Suprapubic skin (tissue), 4 donors: ENCODE data around the gene CXCL14. TPM values are rescaled to one million over a fixed set of nuclear protein-coding genes. Genes with fewer than 3 reads are reported as not detected.
"Not testable (repeated sequence)": the region's sequence is repeated elsewhere in the genome, so short reads cannot be mapped to it uniquely, and the experiment has no call there.

ENCODE experiments used
- DNase-seq, 2 donors: peaks; one replicate each; pipeline ENCODE4 v3.0.0-alpha.2; 2019; ENCODE audit warnings: low spot score in 2 of 2
- H3K27ac ChIP-seq: fragments of 200-600 bp; sonication (generic); one replicate; pipeline ENCODE4 v1.5.1; 2019
- H3K27me3 ChIP-seq: fragments of 200-600 bp; sonication (generic); one replicate; pipeline ENCODE4 v1.5.1; 2019
- H3K36me3 ChIP-seq: fragments of 200-600 bp; sonication (generic); one replicate; pipeline ENCODE4 v1.5.1; 2019
- H3K4me1 ChIP-seq: fragments of 200-600 bp; sonication (generic); one replicate; pipeline ENCODE4 v1.5.1; 2019
- H3K4me3 ChIP-seq: fragments of 200-600 bp; sonication (generic); one replicate; pipeline ENCODE4 v1.5.1; 2019; ENCODE audit warnings: mild to moderate bottlenecking
- H3K9me3 ChIP-seq: fragments of 200-600 bp; sonication (generic); one replicate; pipeline ENCODE4 v1.5.1; 2019
- EP300 ChIP-seq: sonication (generic); formaldehyde crosslinking; IDR thresholded peaks from one replicate; pipeline ENCODE4 v1.6.1; 2017; ENCODE audit warnings: antibody characterized with exemption
- POLR2A ChIP-seq, 2 donors: fragments of 450-650 bp; IDR thresholded peaks; one replicate each; pipeline ENCODE4 v1.6.1; 2017; ENCODE audit warnings: antibody characterized with exemption in 2 of 2, mild to moderate bottlenecking in 2 of 2, moderate library complexity in 2 of 2
- POLR2AphosphoS5 ChIP-seq, 3 donors: sonication (generic); formaldehyde crosslinking; IDR thresholded peaks; one replicate each; pipeline ENCODE4 v1.6.1; 2017; ENCODE audit warnings: antibody characterized with exemption in 3 of 3
- WGBS: methylation state at CpG from one replicate; pipeline ENCODE4 v1.1.5; 2018; 5-methylcytosine and 5-hydroxymethylcytosine counted together
- total RNA-seq, 4 donors: library from RNA; depleted of rRNA; stranded (reverse); fragments of >200 nt; gene quantifications; one replicate each; pipeline ENCODE4 v1.1.0, GENCODE V29; 2016
- TF ChIP-seq, protein P1 (sequence below), 2 donors: fragments of 200-600 bp in 1 of 2; fragments of 450-650 bp in 1 of 2; sonication (generic) in 1 of 2; IDR thresholded peaks; one replicate each; pipeline ENCODE4 v1.5.1; 2016 to 2019; ENCODE audit warnings: antibody characterized with exemption in 2 of 2, mild to moderate bottlenecking in 1 of 2, moderate library complexity in 1 of 2

CXCL14 gene
- total RNA-seq, 4 donors from 2014 or later = 247 to 781 (median 334) TPM

DNA sequence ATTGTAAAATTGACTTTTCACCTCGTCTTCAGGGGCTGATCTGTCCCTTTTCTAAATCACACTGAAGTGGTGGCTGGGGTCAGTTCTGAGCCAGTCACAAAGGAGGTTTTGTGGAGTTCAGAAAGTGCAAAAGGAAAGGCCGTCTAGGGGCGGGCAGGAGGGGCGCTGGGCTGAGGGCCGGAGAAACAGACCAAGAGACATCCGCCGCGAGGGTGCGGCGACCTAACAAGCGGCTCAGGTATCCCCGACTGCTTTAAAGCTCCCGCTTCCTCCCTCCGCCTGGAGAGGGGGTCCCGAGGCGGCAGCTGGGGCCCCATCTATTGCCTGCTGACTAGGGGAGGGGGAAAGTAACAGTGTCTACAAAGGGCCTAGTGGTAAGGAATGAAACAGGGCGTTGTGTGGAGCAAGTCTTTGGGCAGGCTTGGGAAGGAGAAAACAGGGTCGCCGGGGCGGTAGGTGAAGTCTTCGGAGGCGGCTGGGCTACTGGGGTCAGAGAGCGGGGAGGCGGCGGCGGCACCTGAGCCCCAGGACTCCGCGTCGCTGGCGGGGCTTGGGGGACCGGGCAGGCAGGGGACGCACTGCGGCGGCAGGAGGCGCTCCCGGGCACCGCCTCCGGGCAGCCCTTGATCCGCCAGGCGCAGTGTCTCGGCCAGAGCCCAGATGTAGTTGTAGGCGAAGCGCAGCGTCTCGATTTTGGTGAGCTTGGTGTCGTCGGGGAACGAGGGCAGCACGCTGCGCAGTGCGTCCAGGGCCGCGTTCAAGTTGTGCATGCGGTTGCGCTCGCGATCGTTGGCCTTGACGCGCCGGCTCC lies 44.0 kb downstream of the CXCL14 start:
- Histone ChIP-seq H3K9me3 (no peaks in the 10 kb centered on the region), H3K4me1 (peaks cover 15% of the 10 kb centered on the region), H3K27ac (no peak overlapping the region), H3K36me3 (no peaks in the 10 kb centered on the region), H3K27me3 (peaks cover 85% of the 10 kb centered on the region), H3K4me3 (peak overlapping the region; percentile 32)
- no peak for TF ChIP-seq EP300
- TF ChIP-seq, protein P1, sequence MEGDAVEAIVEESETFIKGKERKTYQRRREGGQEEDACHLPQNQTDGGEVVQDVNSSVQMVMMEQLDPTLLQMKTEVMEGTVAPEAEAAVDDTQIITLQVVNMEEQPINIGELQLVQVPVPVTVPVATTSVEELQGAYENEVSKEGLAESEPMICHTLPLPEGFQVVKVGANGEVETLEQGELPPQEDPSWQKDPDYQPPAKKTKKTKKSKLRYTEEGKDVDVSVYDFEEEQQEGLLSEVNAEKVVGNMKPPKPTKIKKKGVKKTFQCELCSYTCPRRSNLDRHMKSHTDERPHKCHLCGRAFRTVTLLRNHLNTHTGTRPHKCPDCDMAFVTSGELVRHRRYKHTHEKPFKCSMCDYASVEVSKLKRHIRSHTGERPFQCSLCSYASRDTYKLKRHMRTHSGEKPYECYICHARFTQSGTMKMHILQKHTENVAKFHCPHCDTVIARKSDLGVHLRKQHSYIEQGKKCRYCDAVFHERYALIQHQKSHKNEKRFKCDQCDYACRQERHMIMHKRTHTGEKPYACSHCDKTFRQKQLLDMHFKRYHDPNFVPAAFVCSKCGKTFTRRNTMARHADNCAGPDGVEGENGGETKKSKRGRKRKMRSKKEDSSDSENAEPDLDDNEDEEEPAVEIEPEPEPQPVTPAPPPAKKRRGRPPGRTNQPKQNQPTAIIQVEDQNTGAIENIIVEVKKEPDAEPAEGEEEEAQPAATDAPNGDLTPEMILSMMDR (IDR thresholded peaks at IDR 0.05) = no peak
- TF ChIP-seq POLR2AphosphoS5 (IDR thresholded peaks at IDR 0.05) = no peak
- TF ChIP-seq POLR2A (IDR thresholded peaks at IDR 0.05) = no peak
- peak in 1 of 2 donors; percentile 67 for DNase-seq
- WGBS = 22% methylated on average over 33 of the region's 61 CpGs

DNA sequence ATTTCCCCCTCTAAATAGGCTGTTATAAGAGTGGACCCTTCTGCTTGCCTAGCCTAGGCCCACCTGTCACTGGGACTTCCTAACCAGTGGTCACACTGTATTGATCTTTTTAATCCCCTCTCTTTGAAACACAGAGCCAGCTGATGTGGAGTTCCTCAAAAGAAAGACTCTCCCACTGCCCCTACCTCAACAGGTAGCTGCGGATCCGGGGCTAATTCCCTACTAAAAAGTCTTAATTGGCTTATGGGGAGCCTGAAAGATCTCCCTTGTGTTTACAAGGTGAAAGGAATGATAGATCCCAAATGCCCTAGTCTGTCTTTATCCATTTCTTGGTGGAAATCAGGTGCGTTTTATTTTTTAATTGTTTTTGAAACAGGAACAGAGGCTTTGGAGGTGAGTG lies 45.0 kb downstream of the CXCL14 start:
- Histone ChIP-seq H3K9me3 (no peaks in the 10 kb centered on the region), H3K36me3 (no peaks in the 10 kb centered on the region), H3K4me3 (no peak overlapping the region), H3K27me3 (peaks cover 77% of the 10 kb centered on the region), H3K4me1 (peaks cover 15% of the 10 kb centered on the region), H3K27ac (no peak overlapping the region)
- no peak for TF ChIP-seq POLR2A (IDR thresholded peaks at IDR 0.05)
- TF ChIP-seq POLR2AphosphoS5 (IDR thresholded peaks at IDR 0.05) = no peak
- TF ChIP-seq, protein P1 (IDR thresholded peaks at IDR 0.05) = no peak
- TF ChIP-seq EP300 = no peak
- 65% methylated on average over 3 of the region's 3 CpGs for WGBS
- DNase-seq = no peak

DNA sequence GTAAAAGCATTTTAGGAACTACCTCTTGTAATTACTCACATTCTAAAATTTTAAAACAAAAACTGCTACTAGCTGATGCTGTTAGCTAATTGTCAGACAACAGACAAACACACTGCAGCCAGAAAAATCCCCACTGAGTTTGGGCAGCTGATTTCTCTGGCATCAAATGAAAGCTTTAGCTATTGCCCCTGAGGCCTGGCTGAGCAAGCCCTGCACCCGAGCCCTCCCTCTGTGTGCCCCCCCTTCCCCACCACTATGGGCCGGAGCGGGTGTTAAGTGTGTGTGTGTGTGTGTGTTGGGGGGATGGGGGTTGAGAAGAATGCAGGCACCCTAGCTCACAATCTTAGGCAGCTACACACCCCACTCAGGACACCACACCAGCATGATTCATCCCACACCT lies 45.5 kb downstream of the CXCL14 start:
- no peak for DNase-seq
- Histone ChIP-seq H3K27ac (no peak overlapping the region), H3K9me3 (no peaks in the 10 kb centered on the region), H3K4me1 (peaks cover 15% of the 10 kb centered on the region), H3K4me3 (no peak overlapping the region), H3K27me3 (peaks cover 73% of the 10 kb centered on the region), H3K36me3 (no peaks in the 10 kb centered on the region)
- 60% methylated on average over 3 of the region's 3 CpGs for WGBS
- TF ChIP-seq, protein P1 (IDR thresholded peaks at IDR 0.05) = no peak
- no peak for TF ChIP-seq POLR2AphosphoS5 (IDR thresholded peaks at IDR 0.05)
- TF ChIP-seq POLR2A (IDR thresholded peaks at IDR 0.05) = no peak
- no peak for TF ChIP-seq EP300

DNA sequence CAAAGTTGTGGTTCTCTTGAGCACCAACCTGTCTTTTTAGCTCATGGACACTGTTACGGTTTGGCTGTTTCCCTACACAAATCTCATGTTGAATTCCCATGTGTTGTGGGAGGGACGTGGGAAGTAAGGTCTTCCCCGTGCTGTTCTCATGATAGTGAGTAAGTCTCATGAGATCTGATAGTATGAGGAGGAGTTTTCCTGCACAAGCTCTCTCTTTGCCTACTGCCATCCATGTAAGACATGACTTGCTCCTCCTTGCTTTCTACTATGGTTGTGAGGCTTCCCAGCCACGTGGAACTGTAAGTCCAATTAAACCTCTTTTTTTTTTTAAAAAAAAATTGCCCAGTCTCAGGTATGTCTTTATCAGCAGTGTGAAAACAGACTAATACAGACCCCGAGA lies 49.2 kb downstream of the CXCL14 start:
- not testable (repeated sequence) for H3K27ac ChIP-seq, DNase-seq, H3K4me3 ChIP-seq, H3K4me1 ChIP-seq, H3K36me3 ChIP-seq, H3K9me3 ChIP-seq
- WGBS = 78% methylated on average over 5 of the region's 5 CpGs
- peaks cover 42% of the 10 kb centered on the region for H3K27me3 ChIP-seq

DNA sequence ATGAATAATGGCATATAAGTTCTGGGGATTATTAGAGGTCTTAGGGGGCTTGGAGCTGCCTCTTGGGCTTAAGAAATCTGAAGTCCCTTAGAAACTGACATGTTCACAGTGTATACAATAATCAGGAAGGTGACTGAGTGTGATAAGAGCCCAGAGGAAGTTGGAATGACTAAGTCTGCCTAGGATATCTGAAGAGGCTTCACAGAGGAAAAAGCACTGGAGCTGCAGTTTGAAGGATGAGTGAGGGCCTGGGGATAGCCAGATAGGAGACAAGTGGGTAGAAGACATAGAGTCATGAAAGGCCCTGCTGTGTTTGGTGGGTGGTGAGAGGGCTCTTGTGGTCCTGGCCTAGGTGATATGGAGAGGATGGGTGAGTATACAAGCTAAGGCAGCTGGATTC lies 51.9 kb downstream of the CXCL14 start:
- H3K27ac ChIP-seq = no peak overlapping the region
- peaks cover 21% of the 10 kb centered on the region for H3K27me3 ChIP-seq
- DNase-seq = no peak
- TF ChIP-seq EP300 (no peak), POLR2AphosphoS5 (IDR thresholded peaks at IDR 0.05) (no peak), POLR2A (IDR thresholded peaks at IDR 0.05) (no peak)
- TF ChIP-seq, protein P1 (IDR thresholded peaks at IDR 0.05) = no peak
- H3K36me3 ChIP-seq = no peaks in the 10 kb centered on the region
- no peak overlapping the region for H3K4me3 ChIP-seq
- H3K9me3 ChIP-seq = no peaks in the 10 kb centered on the region
- H3K4me1 ChIP-seq = no peaks in the 10 kb centered on the region
